Measurements from ENCODE around the gene ADGRL3.

GRCh38 chr4:61837395-61837794, 637.3 kb downstream of the ADGRL3 start:
- TF ChIP-seq, protein P1, sequence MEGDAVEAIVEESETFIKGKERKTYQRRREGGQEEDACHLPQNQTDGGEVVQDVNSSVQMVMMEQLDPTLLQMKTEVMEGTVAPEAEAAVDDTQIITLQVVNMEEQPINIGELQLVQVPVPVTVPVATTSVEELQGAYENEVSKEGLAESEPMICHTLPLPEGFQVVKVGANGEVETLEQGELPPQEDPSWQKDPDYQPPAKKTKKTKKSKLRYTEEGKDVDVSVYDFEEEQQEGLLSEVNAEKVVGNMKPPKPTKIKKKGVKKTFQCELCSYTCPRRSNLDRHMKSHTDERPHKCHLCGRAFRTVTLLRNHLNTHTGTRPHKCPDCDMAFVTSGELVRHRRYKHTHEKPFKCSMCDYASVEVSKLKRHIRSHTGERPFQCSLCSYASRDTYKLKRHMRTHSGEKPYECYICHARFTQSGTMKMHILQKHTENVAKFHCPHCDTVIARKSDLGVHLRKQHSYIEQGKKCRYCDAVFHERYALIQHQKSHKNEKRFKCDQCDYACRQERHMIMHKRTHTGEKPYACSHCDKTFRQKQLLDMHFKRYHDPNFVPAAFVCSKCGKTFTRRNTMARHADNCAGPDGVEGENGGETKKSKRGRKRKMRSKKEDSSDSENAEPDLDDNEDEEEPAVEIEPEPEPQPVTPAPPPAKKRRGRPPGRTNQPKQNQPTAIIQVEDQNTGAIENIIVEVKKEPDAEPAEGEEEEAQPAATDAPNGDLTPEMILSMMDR (IDR thresholded peaks at IDR 0.05) = no peak
- TF ChIP-seq EZH2 (IDR thresholded peaks at IDR 0.05; ENCODE audit: borderline replicate concordance, insufficient read depth, low read depth, low read length, poor library complexity, severe bottlenecking) = no peak

Measured in B cell (primary cell).